SH-SY5Y (cell line): ENCODE data around the gene TAF11L13.

Experiments
- GATA2 ChIP-seq: IDR thresholded peaks from 2 replicates; pipeline ENCODE4 v1.6.1; 2011; ENCODE audit warnings: mild to moderate bottlenecking, low read depth, low read length
- GATA3 ChIP-seq: IDR thresholded peaks from 2 replicates; pipeline ENCODE4 v1.6.1; 2011; ENCODE audit warnings: low read depth, mild to moderate bottlenecking, low read length, moderate library complexity

DNA sequence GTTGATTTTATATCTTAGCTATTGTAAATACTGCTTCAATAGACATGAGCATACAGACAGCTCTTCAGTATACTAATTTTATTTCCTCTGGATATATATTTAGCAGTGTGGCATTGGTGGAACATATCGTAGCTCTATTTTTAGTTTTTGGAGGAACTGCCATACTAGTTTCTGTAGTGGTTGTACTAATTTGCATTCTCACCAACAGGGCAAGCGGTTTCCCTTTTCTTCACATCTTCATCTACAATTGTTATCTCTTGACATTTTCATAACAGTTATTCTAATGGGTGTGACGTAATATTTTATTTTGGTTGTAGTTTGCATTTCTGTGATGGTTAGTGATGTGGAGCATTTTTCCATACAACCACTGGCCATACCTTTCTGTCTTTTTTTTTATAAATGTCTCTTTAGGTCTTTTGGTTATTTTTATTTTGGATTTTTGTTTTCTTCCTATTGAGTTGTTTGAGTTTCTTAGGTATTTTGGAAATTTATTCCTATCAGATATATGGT is 34.9 kb downstream of the TAF11L13 start:
- TF ChIP-seq GATA3 (no peak), GATA2 (no peak)
